ENCODE data around the gene SETBP1.

SETBP1 gene

GRCh38 chr18:44742718-44743311, 62.1 kb downstream of the SETBP1 start:
- H3K4me3 ChIP-seq (ENCODE audit: low read length): no peak overlapping the region
- no peak for DNase-seq (ENCODE audit: low read depth, low spot score)

- DNase-seq (ENCODE audit: low read depth, low spot score): no peak
- H3K4me3 ChIP-seq (ENCODE audit: low read length): no peak overlapping the region
Measured at GRCh38 chr18:44743631-44744030, 62.9 kb downstream of the SETBP1 start.

- DNase-seq (ENCODE audit: low read depth, low spot score): no peak
- H3K4me3 ChIP-seq (ENCODE audit: low read length): no peak overlapping the region
Measured at GRCh38 chr18:44744161-44745121, 63.8 kb downstream of the SETBP1 start.

GRCh38 chr18:44747157-44747556, 66.5 kb downstream of the SETBP1 start:
- no peak overlapping the region for H3K4me3 ChIP-seq (ENCODE audit: low read length)
- DNase-seq (ENCODE audit: low read depth, low spot score): no peak

- no peak for DNase-seq (ENCODE audit: low read depth, low spot score)
- H3K4me3 ChIP-seq (ENCODE audit: low read length): no peak overlapping the region
Measured at GRCh38 chr18:44748582-44748981, 67.9 kb downstream of the SETBP1 start.

- DNase-seq (ENCODE audit: low read depth, low spot score): no peak
- no peak overlapping the region for H3K4me3 ChIP-seq (ENCODE audit: low read length)
Measured at GRCh38 chr18:44750774-44751173, 70.1 kb downstream of the SETBP1 start.

GRCh38 chr18:44754567-44754966, 73.9 kb downstream of the SETBP1 start:
- DNase-seq (ENCODE audit: low read depth, low spot score): no peak
- no peak overlapping the region for H3K4me3 ChIP-seq (ENCODE audit: low read length)

- DNase-seq (ENCODE audit: low read depth, low spot score): no peak
- H3K4me3 ChIP-seq (ENCODE audit: low read length): no peak overlapping the region
Measured at GRCh38 chr18:44758861-44759631, 78.4 kb downstream of the SETBP1 start.

GRCh38 chr18:44759925-44760342, 79.2 kb downstream of the SETBP1 start:
- H3K4me3 ChIP-seq (ENCODE audit: low read length): no peak overlapping the region
- no peak for DNase-seq (ENCODE audit: low read depth, low spot score)

- no peak for DNase-seq (ENCODE audit: low read depth, low spot score)
- no peak overlapping the region for H3K4me3 ChIP-seq (ENCODE audit: low read length)
Measured at GRCh38 chr18:44761812-44762211, 81.1 kb downstream of the SETBP1 start.

- DNase-seq (ENCODE audit: low read depth, low spot score): no peak
- H3K4me3 ChIP-seq (ENCODE audit: low read length): no peak overlapping the region
Measured at GRCh38 chr18:44763327-44763726, 82.6 kb downstream of the SETBP1 start.

- no peak for DNase-seq (ENCODE audit: low read depth, low spot score)
- no peak overlapping the region for H3K4me3 ChIP-seq (ENCODE audit: low read length)
Measured at GRCh38 chr18:44764863-44765262, 84.2 kb downstream of the SETBP1 start.

GRCh38 chr18:44765456-44765855, 84.8 kb downstream of the SETBP1 start:
- H3K4me3 ChIP-seq (ENCODE audit: low read length): no peak overlapping the region
- DNase-seq (ENCODE audit: low read depth, low spot score): no peak

GRCh38 chr18:44766450-44766849, 85.8 kb downstream of the SETBP1 start:
- H3K4me3 ChIP-seq (ENCODE audit: low read length): no peak overlapping the region
- DNase-seq (ENCODE audit: low read depth, low spot score): no peak

GRCh38 chr18:44767807-44768206, 87.1 kb downstream of the SETBP1 start:
- no peak overlapping the region for H3K4me3 ChIP-seq (ENCODE audit: low read length)
- DNase-seq (ENCODE audit: low read depth, low spot score): no peak

GRCh38 chr18:44770641-44771040, 90.0 kb downstream of the SETBP1 start:
- DNase-seq (ENCODE audit: low read depth, low spot score): no peak
- no peak overlapping the region for H3K4me3 ChIP-seq (ENCODE audit: low read length)

- no peak for DNase-seq (ENCODE audit: low read depth, low spot score)
- H3K4me3 ChIP-seq (ENCODE audit: low read length): no peak overlapping the region
Measured at GRCh38 chr18:44771572-44771955, 90.9 kb downstream of the SETBP1 start.

- DNase-seq (ENCODE audit: low read depth, low spot score): no peak
- H3K4me3 ChIP-seq (ENCODE audit: low read length): no peak overlapping the region
Measured at GRCh38 chr18:44771956-44772917, 91.5 kb downstream of the SETBP1 start.

GRCh38 chr18:44773640-44774155, 93.0 kb downstream of the SETBP1 start:
- no peak overlapping the region for H3K4me3 ChIP-seq (ENCODE audit: low read length)

More at GRCh38 chr18:44773640-44774155, 93.0 kb downstream of the SETBP1 start:
- DNase-seq (ENCODE audit: low read depth, low spot score): no peak

Data from Jurkat, Clone E6-1 (cell line).